Natural killer cell (primary cell): ENCODE data around the gene ZC3H7A. TPM values are rescaled to one million over a fixed set of nuclear protein-coding genes. Genes with fewer than 3 reads are reported as not detected.

ENCODE experiments used
- ATAC-seq, 3 donors: fragments of 150-1000 bp in 2 of 3; fragments of 200-7000 bp in 1 of 3; cut with Tn5 transposase; 1 replicate in 1 of 3; 2 replicates in 2 of 3; pipeline ENCODE4 v1.10.0; 2021; ENCODE audit warnings: mild to moderate bottlenecking in 2 of 3, moderate library complexity in 2 of 3
- DNase-seq, 2 donors: peaks; one replicate each; pipeline versions ENCODE4 v3.0.0 to v3.0.0-alpha.2; 2013 to 2021; ENCODE audit warnings: mixed read lengths in 1 of 2
- H3K27ac ChIP-seq: one replicate; pipeline ENCODE4 v1.5.1; 2013; ENCODE audit warnings: mild to moderate bottlenecking, low read length
- H3K27me3 ChIP-seq: one replicate; pipeline ENCODE4 v1.6.1; 2013; ENCODE audit warnings: low read length; ENCODE audit not compliant: control insufficient read depth, insufficient read depth
- H3K36me3 ChIP-seq: one replicate; pipeline ENCODE4 v1.6.1; 2013; ENCODE audit warnings: low read length; ENCODE audit not compliant: control insufficient read depth, insufficient read depth
- H3K4me1 ChIP-seq: one replicate; pipeline ENCODE4 v1.6.1; 2013; ENCODE audit warnings: low read length; ENCODE audit not compliant: control insufficient read depth, insufficient read depth
- H3K4me3 ChIP-seq: one replicate; pipeline ENCODE4 v1.5.1; 2013; ENCODE audit warnings: low read length
- H3K9me3 ChIP-seq: one replicate; pipeline ENCODE4 v1.6.1; 2013; ENCODE audit warnings: low read length; ENCODE audit not compliant: control insufficient read depth, insufficient read depth
- H3K27ac Mint-ChIP-seq, 2 donors: one replicate each; pipeline ENCODE4 v1.8.0; 2022; ENCODE audit warnings: mild to moderate bottlenecking in 2 of 2, mixed read lengths in 2 of 2, moderate library complexity in 1 of 2
- H3K27me3 Mint-ChIP-seq, 2 donors: one replicate each; pipeline ENCODE4 v1.8.0; 2022; ENCODE audit warnings: low read depth in 2 of 2, mixed read lengths in 2 of 2
- H3K36me3 Mint-ChIP-seq: one replicate; pipeline ENCODE4 v1.8.0; 2022; ENCODE audit warnings: mixed read lengths
- H3K4me1 Mint-ChIP-seq, 2 donors: one replicate each; pipeline ENCODE4 v1.8.0; 2022; ENCODE audit warnings: mixed read lengths in 2 of 2
- H3K4me3 Mint-ChIP-seq: one replicate; pipeline ENCODE4 v1.8.0; 2022; ENCODE audit warnings: mild to moderate bottlenecking, moderate library complexity, mixed read lengths
- H3K9me3 Mint-ChIP-seq, 2 donors: one replicate each; pipeline ENCODE4 v1.8.0; 2022; ENCODE audit warnings: mixed read lengths in 2 of 2
- CTCF ChIP-seq: fragments of 200-600 bp; IDR thresholded peaks from one replicate; pipeline ENCODE4 v1.8.0; 2022; ENCODE audit warnings: antibody characterized with exemption
- WGBS: methylation state at CpG from one replicate; pipeline ENCODE4 v1.1.7; 2013; ENCODE audit warnings: missing lambda C conversion rate; ENCODE audit not compliant: insufficient coverage; 5-methylcytosine and 5-hydroxymethylcytosine counted together
- intact Hi-C: fragments of 100-400 bp; cut with micrococcal nuclease; formaldehyde crosslinking; loops from one replicate; pipeline ENCODE4 v1.14.2; 2022
- total RNA-seq, 4 donors: library from RNA; stranded (reverse); fragments of 120-200 nt in 1 of 4; gene quantifications; one replicate each; pipeline versions ENCODE4 v1.2.3 to v1.2.4, GENCODE V29; 2013 to 2022

ZC3H7A gene
- total RNA-seq, 3 donors from 2014 or later (not counting 1 experiment from before 2014, with no cell fraction given) = 80.6 to 91.8 (median 84.6) TPM

GRCh38 chr16:11708421-11708820 is 88.6 kb downstream of the ZC3H7A start:
- peaks cover 24% of the 10 kb centered on the region for H3K36me3 ChIP-seq
- ATAC-seq (no peak), DNase-seq (no peak)
- H3K27ac ChIP-seq = no peak overlapping the region
- no peaks in the 10 kb centered on the region for H3K4me1 ChIP-seq
- WGBS = 100% methylated on average over 1 of the region's 1 CpG
- no peaks in the 10 kb centered on the region for H3K27me3 Mint-ChIP-seq
- no peaks in the 10 kb centered on the region for H3K36me3 Mint-ChIP-seq
- no peak for TF ChIP-seq CTCF
- peaks cover 3 to 4% of the 10 kb centered on the region in 2 donors for H3K4me1 Mint-ChIP-seq
- no peak overlapping the region for H3K27ac Mint-ChIP-seq
- H3K4me3 Mint-ChIP-seq = no peak overlapping the region
- H3K4me3 ChIP-seq = no peak overlapping the region
- H3K27me3 ChIP-seq = no peaks in the 10 kb centered on the region
- H3K9me3 ChIP-seq = no peaks in the 10 kb centered on the region
- no peaks in the 10 kb centered on the region for H3K9me3 Mint-ChIP-seq
- intact Hi-C loops = no loop called here

- DNase-seq (no peak), ATAC-seq (no peak)
- Histone ChIP-seq H3K4me1 (no peaks in the 10 kb centered on the region), H3K4me3 (no peak overlapping the region), H3K9me3 (no peaks in the 10 kb centered on the region), H3K27me3 (no peaks in the 10 kb centered on the region), H3K27ac (no peak overlapping the region), H3K36me3 (peaks cover 26% of the 10 kb centered on the region)
- intact Hi-C loops = no loop called here
- no peaks in the 10 kb centered on the region for H3K36me3 Mint-ChIP-seq
- H3K27me3 Mint-ChIP-seq = no peaks in the 10 kb centered on the region
- no peak overlapping the region for H3K27ac Mint-ChIP-seq
- TF ChIP-seq CTCF = no peak
- peaks cover 3 to 4% of the 10 kb centered on the region in 2 donors for H3K4me1 Mint-ChIP-seq
- no peaks in the 10 kb centered on the region for H3K9me3 Mint-ChIP-seq
- 100% methylated on average over 3 of the region's 4 CpGs for WGBS
- H3K4me3 Mint-ChIP-seq = no peak overlapping the region
These were observed 89.3 kb downstream of the ZC3H7A start for GRCh38 chr16:11707679-11708197.

- ATAC-seq (peak in 1 of 3 donors; percentile 30), DNase-seq (no peak)
- Histone ChIP-seq H3K27ac (no peak overlapping the region), H3K27me3 (no peaks in the 10 kb centered on the region), H3K4me3 (no peak overlapping the region), H3K36me3 (peaks cover 25% of the 10 kb centered on the region), H3K9me3 (no peaks in the 10 kb centered on the region), H3K4me1 (no peaks in the 10 kb centered on the region)
- H3K9me3 Mint-ChIP-seq = no peaks in the 10 kb centered on the region
- 66% methylated on average over 5 of the region's 5 CpGs for WGBS
- no peak for TF ChIP-seq CTCF
- H3K4me1 Mint-ChIP-seq = peaks cover 3 to 4% of the 10 kb centered on the region in 2 donors
- intact Hi-C loops = no loop called here
- H3K4me3 Mint-ChIP-seq = no peak overlapping the region
- H3K27me3 Mint-ChIP-seq = no peaks in the 10 kb centered on the region
- H3K36me3 Mint-ChIP-seq = no peaks in the 10 kb centered on the region
- no peak overlapping the region for H3K27ac Mint-ChIP-seq
These were observed 90.8 kb downstream of the ZC3H7A start for GRCh38 chr16:11706180-11706742.
